Large intestine (tissue), 3 donors: ENCODE data around the gene ZBTB24. TPM values are rescaled to one million over a fixed set of nuclear protein-coding genes. Genes with fewer than 3 reads are reported as not detected.

Source experiments
- DNase-seq, 2 donors: peaks; one replicate each; pipeline versions ENCODE4 v3.0.0 to v3.0.0-alpha.2; 2013
- H3K27ac ChIP-seq: one replicate; pipeline ENCODE4 v1.5.1; 2013; ENCODE audit warnings: low read length
- H3K27me3 ChIP-seq: 2 replicates; pipeline ENCODE4 v1.6.1; 2013; ENCODE audit warnings: low read length; ENCODE audit not compliant: control insufficient read depth, insufficient read depth
- H3K36me3 ChIP-seq: 2 replicates; pipeline ENCODE4 v1.6.1; 2013; ENCODE audit warnings: low read length; ENCODE audit not compliant: control insufficient read depth, insufficient read depth
- H3K4me1 ChIP-seq: one replicate; pipeline ENCODE4 v1.6.1; 2013; ENCODE audit warnings: low read length; ENCODE audit not compliant: control insufficient read depth, insufficient read depth
- H3K4me3 ChIP-seq: one replicate; pipeline ENCODE4 v1.5.1; 2013; ENCODE audit warnings: low read length
- H3K9me3 ChIP-seq: one replicate; pipeline ENCODE4 v1.6.1; 2013; ENCODE audit warnings: mild to moderate bottlenecking, low read depth, low read length, moderate library complexity; ENCODE audit not compliant: control insufficient read depth
- WGBS: methylation state at CpG from one replicate; pipeline ENCODE4 v1.1.5; 2013; ENCODE audit warnings: low lambda C conversion rate; ENCODE audit not compliant: insufficient coverage; 5-methylcytosine and 5-hydroxymethylcytosine counted together
- polyA plus RNA-seq: library from polyadenylated mRNA; unstranded; fragments of 120-200 nt; gene quantifications from one replicate; pipeline ENCODE4 v1.2.1, GENCODE V29; 2013

ZBTB24 gene
- polyA plus RNA-seq, 1 donor = 10.7 TPM

- DNase-seq = no peak
- Histone ChIP-seq H3K27ac (no peak overlapping the region), H3K9me3 (no peaks in the 10 kb centered on the region), H3K4me1 (no peaks in the 10 kb centered on the region), H3K4me3 (no peak overlapping the region), H3K36me3 (no peaks in the 10 kb centered on the region), H3K27me3 (no peaks in the 10 kb centered on the region)
- WGBS = no CpG with 5 or more reads among the region's 1 CpG
Observed at GRCh38 chr6:109420751-109421150, 62.3 kb downstream of the ZBTB24 start.

- WGBS = 83% methylated on average over 3 of the region's 4 CpGs
- Histone ChIP-seq H3K27ac (no peak overlapping the region), H3K36me3 (no peaks in the 10 kb centered on the region), H3K4me1 (no peaks in the 10 kb centered on the region), H3K4me3 (no peak overlapping the region), H3K27me3 (no peaks in the 10 kb centered on the region), H3K9me3 (no peaks in the 10 kb centered on the region)
- DNase-seq = no peak
Observed at GRCh38 chr6:109417646-109418045, 65.4 kb downstream of the ZBTB24 start.

Other genes with a start within 250 kb of the ZBTB24 start
- gene CD164, start 100.8 kb downstream of the ZBTB24 start, polyA plus RNA-seq = 558 TPM
- 3.8 TPM for gene PPIL6, start 42.6 kb downstream of the ZBTB24 start, polyA plus RNA-seq
- 13.0 TPM for gene SMPD2, start 42.5 kb downstream of the ZBTB24 start, polyA plus RNA-seq
- 170 TPM for gene MICAL1, start 27.4 kb downstream of the ZBTB24 start, polyA plus RNA-seq
- gene AK9, start 208.0 kb upstream of the ZBTB24 start, polyA plus RNA-seq = 7.2 TPM
- 15.1 TPM for gene FIG4, start 208.1 kb upstream of the ZBTB24 start, polyA plus RNA-seq